Measurements from ENCODE around the gene IL34.

DNA sequence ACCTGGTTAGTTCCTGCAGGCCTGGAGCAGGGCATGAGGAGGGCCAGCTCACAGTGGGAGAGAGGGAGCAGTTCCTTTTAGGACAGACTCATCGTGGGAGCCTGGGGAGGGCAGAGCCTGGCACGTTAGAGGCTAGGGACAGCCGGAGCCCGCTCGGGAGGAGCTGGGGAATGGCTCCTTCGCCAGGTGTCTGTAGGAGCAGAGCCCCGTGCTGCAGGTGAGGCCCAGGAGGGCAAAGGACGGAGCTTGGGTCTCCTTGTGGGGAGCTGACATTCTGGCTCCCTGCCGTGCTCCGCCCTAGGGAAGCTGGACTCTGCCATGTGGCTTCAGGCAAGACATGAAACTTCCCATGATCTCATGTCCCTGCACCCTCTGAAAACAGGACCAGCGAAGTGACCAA lies 58.2 kb downstream of the IL34 start:
- TF ChIP-seq, protein P1, sequence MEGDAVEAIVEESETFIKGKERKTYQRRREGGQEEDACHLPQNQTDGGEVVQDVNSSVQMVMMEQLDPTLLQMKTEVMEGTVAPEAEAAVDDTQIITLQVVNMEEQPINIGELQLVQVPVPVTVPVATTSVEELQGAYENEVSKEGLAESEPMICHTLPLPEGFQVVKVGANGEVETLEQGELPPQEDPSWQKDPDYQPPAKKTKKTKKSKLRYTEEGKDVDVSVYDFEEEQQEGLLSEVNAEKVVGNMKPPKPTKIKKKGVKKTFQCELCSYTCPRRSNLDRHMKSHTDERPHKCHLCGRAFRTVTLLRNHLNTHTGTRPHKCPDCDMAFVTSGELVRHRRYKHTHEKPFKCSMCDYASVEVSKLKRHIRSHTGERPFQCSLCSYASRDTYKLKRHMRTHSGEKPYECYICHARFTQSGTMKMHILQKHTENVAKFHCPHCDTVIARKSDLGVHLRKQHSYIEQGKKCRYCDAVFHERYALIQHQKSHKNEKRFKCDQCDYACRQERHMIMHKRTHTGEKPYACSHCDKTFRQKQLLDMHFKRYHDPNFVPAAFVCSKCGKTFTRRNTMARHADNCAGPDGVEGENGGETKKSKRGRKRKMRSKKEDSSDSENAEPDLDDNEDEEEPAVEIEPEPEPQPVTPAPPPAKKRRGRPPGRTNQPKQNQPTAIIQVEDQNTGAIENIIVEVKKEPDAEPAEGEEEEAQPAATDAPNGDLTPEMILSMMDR (IDR thresholded peaks at IDR 0.05): no peak
- TF ChIP-seq POLR2A (IDR thresholded peaks at IDR 0.05): no peak
- no peak for TF ChIP-seq EP300 (IDR thresholded peaks at IDR 0.05)
- no peak for TF ChIP-seq POLR2AphosphoS5 (IDR thresholded peaks at IDR 0.05)
